GM12878 (cell line): Measurements from ENCODE around the gene CNIH2.

Experiments used
- EZH2 ChIP-seq: IDR thresholded peaks from 2 replicates; pipeline ENCODE4 v1.6.1; 2012; ENCODE audit warnings: low read depth, mild to moderate bottlenecking, control low read depth, inconsistent platforms, low read length, borderline replicate concordance; ENCODE audit not compliant: control insufficient read depth
- NFIC ChIP-seq: IDR thresholded peaks from 2 replicates; pipeline ENCODE4 v1.6.1; 2012; ENCODE audit warnings: low read depth, mild to moderate bottlenecking, inconsistent platforms, low read length, moderate library complexity
- POLR2AphosphoS5 ChIP-seq: IDR thresholded peaks from 2 replicates; pipeline ENCODE4 v1.6.1; 2011; ENCODE audit warnings: mild to moderate bottlenecking, low read length, inconsistent platforms
- SP1 ChIP-seq: IDR thresholded peaks from one replicate; pipeline ENCODE4 v1.6.1; 2011; ENCODE audit warnings: low read depth, low read length
- TBL1XR1 ChIP-seq: IDR thresholded peaks from 2 replicates; pipeline ENCODE4 v1.6.1; 2012; ENCODE audit warnings: low read depth, low read length, improper control_type of control experiment
- TF ChIP-seq, protein P1 (sequence below): IDR thresholded peaks from 2 replicates; pipeline ENCODE4 v1.6.1; 2011; ENCODE audit warnings: low read depth, low read length, improper control_type of control experiment, borderline replicate concordance
- TF ChIP-seq, protein P2 (sequence below), 3 experiments: IDR thresholded peaks in 2 of 3; conservative IDR thresholded peaks in 1 of 3; 2 replicates each; pipeline ENCODE4 v1.5.1; 2011; ENCODE audit warnings: low read depth in 3 of 3, low read length in 3 of 3, mild to moderate bottlenecking in 3 of 3, control low read depth in 2 of 3, moderate library complexity in 2 of 3, inconsistent platforms in 1 of 3, mixed read lengths in 1 of 3; ENCODE audit not compliant: control insufficient read depth in 2 of 3, insufficient read depth in 1 of 3; ENCODE audit errors: extremely low read depth in 1 of 3
- TF ChIP-seq, protein P3 (sequence below): fragments of 450-650 bp; IDR thresholded peaks from 2 replicates; pipeline ENCODE4 v1.6.1; 2017; ENCODE audit warnings: mild to moderate bottlenecking

DNA sequence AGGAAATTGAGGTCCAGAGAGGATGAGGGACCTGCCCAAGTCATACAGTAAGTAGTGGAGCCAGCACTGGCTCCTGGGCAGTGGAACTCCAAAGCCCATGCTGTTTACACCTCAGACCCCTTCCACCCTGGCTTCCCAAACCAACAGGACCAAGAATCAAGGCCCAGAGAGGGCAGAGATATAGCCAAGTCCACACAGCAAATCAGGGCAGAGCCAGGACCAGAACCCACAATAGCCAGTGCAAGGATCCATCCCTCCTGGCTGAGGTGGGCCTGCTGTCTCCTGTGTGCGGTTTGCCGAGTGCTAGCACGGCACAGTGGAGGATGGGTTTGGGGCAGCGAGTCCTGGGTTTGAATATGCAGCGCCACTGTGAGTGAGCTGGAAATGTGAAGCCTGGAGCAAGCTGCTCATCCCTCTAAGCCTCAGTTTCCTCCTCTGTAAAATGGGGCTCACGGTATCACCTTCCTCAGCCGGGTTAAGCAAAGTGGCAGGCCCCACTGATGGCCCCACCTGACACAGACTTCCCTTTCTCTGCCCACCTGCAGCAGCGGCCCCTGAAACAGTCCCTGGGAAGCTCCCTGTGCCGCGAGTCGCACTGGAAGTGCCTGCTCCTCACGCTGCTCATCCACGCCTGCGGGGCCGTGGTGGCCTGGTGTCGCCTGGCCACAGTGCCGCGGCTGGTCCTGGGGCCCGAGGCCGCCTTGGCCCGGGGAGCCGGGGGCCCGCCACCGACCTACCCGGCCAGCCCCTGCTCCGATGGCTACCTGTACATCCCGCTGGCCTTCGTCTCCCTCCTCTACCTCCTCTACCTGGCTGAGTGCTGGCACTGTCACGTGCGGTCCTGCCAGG lies 16.0 kb downstream of the CNIH2 start:
- no peak for TF ChIP-seq POLR2AphosphoS5
- TF ChIP-seq SP1, result no peak
- TF ChIP-seq TBL1XR1, result no peak
- TF ChIP-seq, protein P1, sequence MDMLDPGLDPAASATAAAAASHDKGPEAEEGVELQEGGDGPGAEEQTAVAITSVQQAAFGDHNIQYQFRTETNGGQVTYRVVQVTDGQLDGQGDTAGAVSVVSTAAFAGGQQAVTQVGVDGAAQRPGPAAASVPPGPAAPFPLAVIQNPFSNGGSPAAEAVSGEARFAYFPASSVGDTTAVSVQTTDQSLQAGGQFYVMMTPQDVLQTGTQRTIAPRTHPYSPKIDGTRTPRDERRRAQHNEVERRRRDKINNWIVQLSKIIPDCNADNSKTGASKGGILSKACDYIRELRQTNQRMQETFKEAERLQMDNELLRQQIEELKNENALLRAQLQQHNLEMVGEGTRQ, result no peak
- TF ChIP-seq, protein P2, sequence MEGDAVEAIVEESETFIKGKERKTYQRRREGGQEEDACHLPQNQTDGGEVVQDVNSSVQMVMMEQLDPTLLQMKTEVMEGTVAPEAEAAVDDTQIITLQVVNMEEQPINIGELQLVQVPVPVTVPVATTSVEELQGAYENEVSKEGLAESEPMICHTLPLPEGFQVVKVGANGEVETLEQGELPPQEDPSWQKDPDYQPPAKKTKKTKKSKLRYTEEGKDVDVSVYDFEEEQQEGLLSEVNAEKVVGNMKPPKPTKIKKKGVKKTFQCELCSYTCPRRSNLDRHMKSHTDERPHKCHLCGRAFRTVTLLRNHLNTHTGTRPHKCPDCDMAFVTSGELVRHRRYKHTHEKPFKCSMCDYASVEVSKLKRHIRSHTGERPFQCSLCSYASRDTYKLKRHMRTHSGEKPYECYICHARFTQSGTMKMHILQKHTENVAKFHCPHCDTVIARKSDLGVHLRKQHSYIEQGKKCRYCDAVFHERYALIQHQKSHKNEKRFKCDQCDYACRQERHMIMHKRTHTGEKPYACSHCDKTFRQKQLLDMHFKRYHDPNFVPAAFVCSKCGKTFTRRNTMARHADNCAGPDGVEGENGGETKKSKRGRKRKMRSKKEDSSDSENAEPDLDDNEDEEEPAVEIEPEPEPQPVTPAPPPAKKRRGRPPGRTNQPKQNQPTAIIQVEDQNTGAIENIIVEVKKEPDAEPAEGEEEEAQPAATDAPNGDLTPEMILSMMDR (IDR thresholded peaks at IDR 0.05 in 2 of 3, conservative IDR thresholded peaks at IDR 0.05 in 1 of 3; ENCODE audit: control insufficient read depth in 2 of 3, extremely low read depth in 1 of 3, insufficient read depth in 1 of 3, low read depth in 3 of 3, low read length in 3 of 3), result no peak
- TF ChIP-seq, protein P3, sequence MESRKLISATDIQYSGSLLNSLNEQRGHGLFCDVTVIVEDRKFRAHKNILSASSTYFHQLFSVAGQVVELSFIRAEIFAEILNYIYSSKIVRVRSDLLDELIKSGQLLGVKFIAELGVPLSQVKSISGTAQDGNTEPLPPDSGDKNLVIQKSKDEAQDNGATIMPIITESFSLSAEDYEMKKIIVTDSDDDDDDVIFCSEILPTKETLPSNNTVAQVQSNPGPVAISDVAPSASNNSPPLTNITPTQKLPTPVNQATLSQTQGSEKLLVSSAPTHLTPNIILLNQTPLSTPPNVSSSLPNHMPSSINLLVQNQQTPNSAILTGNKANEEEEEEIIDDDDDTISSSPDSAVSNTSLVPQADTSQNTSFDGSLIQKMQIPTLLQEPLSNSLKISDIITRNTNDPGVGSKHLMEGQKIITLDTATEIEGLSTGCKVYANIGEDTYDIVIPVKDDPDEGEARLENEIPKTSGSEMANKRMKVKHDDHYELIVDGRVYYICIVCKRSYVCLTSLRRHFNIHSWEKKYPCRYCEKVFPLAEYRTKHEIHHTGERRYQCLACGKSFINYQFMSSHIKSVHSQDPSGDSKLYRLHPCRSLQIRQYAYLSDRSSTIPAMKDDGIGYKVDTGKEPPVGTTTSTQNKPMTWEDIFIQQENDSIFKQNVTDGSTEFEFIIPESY, result no peak
- no peak for TF ChIP-seq NFIC
- no peak for TF ChIP-seq EZH2
